COR-L47 (cell line): ENCODE data around the gene ERCC1.
"Not testable (repeated sequence)": the region's sequence is repeated elsewhere in the genome, so short reads cannot be mapped to it uniquely, and the experiment has no call there.

Source experiments
- DNase-seq: peaks from one replicate; lab custom pipeline; 2025; lab: John Stamatoyannopoulos, UW

ERCC1 gene

GRCh38 chr19:45429896-45430295 is 6.2 kb upstream of the ERCC1 start:
- not testable (repeated sequence) for DNase-seq

GRCh38 chr19:45428384-45429231 is 4.9 kb upstream of the ERCC1 start:
- no peak for DNase-seq

GRCh38 chr19:45424191-45425058 is 708 bp upstream of the ERCC1 start:
- DNase-seq, result no peak

GRCh38 chr19:45423033-45423588 is 606 bp downstream of the ERCC1 start:
- no peak for DNase-seq

GRCh38 chr19:45421947-45422498 is 1.7 kb downstream of the ERCC1 start:
- no peak for DNase-seq

- no peak for DNase-seq
Observed at GRCh38 chr19:45420871-45421270, 2.8 kb downstream of the ERCC1 start.

- no peak for DNase-seq
Observed at GRCh38 chr19:45420356-45420755, 3.4 kb downstream of the ERCC1 start.

- no peak for DNase-seq
Observed at GRCh38 chr19:45419895-45420294, 3.8 kb downstream of the ERCC1 start.

- DNase-seq, result no peak
Observed at GRCh38 chr19:45419396-45419795, 4.3 kb downstream of the ERCC1 start.

- no peak for DNase-seq
Observed at GRCh38 chr19:45418802-45419201, 4.9 kb downstream of the ERCC1 start.

- DNase-seq, result no peak
Observed at GRCh38 chr19:45417151-45417550, 6.6 kb downstream of the ERCC1 start.

GRCh38 chr19:45414468-45414867 is 9.2 kb downstream of the ERCC1 start:
- no peak for DNase-seq

GRCh38 chr19:45413497-45413896 is 10.2 kb downstream of the ERCC1 start:
- DNase-seq, result no peak

GRCh38 chr19:45410330-45410729 is 13.4 kb downstream of the ERCC1 start:
- not testable (repeated sequence) for DNase-seq

GRCh38 chr19:45409557-45409920 is 14.2 kb downstream of the ERCC1 start:
- no peak for DNase-seq

- DNase-seq, result no peak
Observed at GRCh38 chr19:45408830-45409556, 14.7 kb downstream of the ERCC1 start.

- DNase-seq, result no peak
Observed at GRCh38 chr19:45408121-45408520, 15.6 kb downstream of the ERCC1 start.

GRCh38 chr19:45407585-45407984 is 16.1 kb downstream of the ERCC1 start:
- DNase-seq, result not testable (repeated sequence)

GRCh38 chr19:45407091-45407375 is 16.7 kb downstream of the ERCC1 start:
- DNase-seq, result no peak

GRCh38 chr19:45406226-45407090 is 17.3 kb downstream of the ERCC1 start, which contains the start of gene POLR1G:
Gene POLR1G, plus strand, starts transcription at chr19:45406644. Its CDS starts 53 bp downstream, at chr19:45406697.
- peak; percentile 72 for DNase-seq
